ENCODE results near the gene TXNL4A. TPM values are rescaled to one million over a fixed set of nuclear protein-coding genes. Genes with fewer than 3 reads are reported as not detected.

The TXNL4A gene
- total and polyA plus RNA-seq, 12 donors = 26.5 to 148 (median 91.5) TPM

DNA sequence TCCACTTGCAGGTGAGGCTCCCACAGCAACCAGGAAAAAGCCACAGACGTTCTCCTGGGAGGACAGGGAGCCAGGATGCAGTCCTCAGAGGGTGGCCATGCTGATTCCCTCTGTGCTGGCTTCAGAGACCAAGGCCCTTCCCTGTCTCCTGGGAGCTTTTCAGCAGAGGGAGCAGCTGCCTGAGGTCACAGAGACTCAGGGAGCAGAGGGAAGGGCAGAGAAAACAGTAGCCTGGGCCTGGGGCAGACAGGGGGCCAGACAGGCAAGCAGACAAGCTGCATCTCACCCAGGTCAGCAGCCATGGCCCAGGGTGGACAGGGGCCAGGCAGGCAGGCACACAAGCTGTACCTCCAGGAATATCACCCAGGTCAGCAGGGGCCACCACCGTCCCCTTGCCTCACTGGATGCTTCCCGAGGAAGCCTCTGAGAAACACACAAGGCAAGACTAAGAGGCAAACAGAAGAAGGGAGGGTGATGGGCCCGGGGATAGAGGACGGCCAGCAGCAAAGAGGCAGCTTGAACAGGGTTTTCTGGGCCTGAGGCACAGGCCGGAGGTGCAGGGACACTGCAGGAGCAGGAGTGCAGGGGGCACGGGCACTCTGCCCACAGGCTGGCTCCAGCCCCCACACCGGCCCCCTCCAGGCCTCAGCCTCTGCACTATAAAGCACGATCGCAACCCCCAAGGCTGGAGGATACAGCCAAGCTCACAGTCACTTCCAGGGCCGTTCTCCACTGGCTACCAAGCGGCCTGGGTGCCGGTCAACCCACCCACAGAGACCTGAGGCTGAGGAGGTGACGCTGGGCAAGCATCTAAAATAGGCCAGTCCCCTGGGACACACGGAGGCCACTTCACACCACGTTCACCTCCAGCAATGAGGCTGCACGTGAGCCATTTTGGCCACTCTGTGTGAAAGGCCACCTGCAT, 43.0 kb downstream of the TXNL4A start:
- Histone ChIP-seq H3K9me3 (replicated peaks in 1 of 3) (no peaks in the 10 kb centered on the region), H3K27ac (peak overlapping the region in 1 of 5 donors; percentile 69), H3K27me3 (no peaks in the 10 kb centered on the region), H3K4me3 (no peak overlapping the region), H3K36me3 (replicated peaks in 1 of 2) (peaks cover 0 to 21% of the 10 kb centered on the region in 2 donors), H3K4me1 (replicated peaks in 1 of 2) (peaks cover 6 to 35% of the 10 kb centered on the region in 2 donors)
- intact Hi-C loops (cut with DNase I) = no loop called here
- peak in 3 of 7 donors; percentile 9 to 46 (median 17) for DNase-seq
- 77 to 83% (median 82%) methylated on average over 8 to 17 of the region's 17 CpGs for WGBS, 4 donors
- TF ChIP-seq POLR2A (IDR thresholded peaks at IDR 0.05) = no peak
- TF ChIP-seq, protein P1, sequence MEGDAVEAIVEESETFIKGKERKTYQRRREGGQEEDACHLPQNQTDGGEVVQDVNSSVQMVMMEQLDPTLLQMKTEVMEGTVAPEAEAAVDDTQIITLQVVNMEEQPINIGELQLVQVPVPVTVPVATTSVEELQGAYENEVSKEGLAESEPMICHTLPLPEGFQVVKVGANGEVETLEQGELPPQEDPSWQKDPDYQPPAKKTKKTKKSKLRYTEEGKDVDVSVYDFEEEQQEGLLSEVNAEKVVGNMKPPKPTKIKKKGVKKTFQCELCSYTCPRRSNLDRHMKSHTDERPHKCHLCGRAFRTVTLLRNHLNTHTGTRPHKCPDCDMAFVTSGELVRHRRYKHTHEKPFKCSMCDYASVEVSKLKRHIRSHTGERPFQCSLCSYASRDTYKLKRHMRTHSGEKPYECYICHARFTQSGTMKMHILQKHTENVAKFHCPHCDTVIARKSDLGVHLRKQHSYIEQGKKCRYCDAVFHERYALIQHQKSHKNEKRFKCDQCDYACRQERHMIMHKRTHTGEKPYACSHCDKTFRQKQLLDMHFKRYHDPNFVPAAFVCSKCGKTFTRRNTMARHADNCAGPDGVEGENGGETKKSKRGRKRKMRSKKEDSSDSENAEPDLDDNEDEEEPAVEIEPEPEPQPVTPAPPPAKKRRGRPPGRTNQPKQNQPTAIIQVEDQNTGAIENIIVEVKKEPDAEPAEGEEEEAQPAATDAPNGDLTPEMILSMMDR (IDR thresholded peaks at IDR 0.05) = no peak

DNA sequence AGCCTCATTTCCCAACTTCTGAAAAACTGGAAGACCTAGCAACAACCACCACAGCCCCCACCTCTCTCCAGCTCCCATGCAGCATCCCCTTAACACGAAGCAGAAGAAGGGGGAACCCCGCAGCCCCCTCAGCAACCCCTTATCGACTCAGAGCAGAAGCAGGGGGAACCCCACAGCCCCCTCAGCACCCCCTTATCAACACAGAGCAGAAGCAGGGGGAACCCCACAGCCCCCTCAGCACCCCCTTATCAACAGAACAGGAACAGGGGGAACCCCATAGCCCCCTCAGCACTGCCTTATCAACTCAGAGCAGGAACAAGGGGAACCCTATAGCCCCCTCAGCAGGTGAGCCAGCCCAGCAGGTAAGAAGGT, 43.6 kb downstream of the TXNL4A start:
- peak overlapping the region in 1 of 5 donors; percentile 69 for H3K27ac ChIP-seq
- DNase-seq = peak in 1 of 7 donors; percentile 17
- intact Hi-C loops (cut with DNase I) = no loop called here
- TF ChIP-seq POLR2A (IDR thresholded peaks at IDR 0.05) = no peak
- TF ChIP-seq, protein P1 (IDR thresholded peaks at IDR 0.05) = no peak
- H3K4me3 ChIP-seq = no peak overlapping the region
- no peaks in the 10 kb centered on the region for H3K9me3 ChIP-seq (replicated peaks in 1 of 3)
- H3K36me3 ChIP-seq (replicated peaks in 1 of 2) = peaks cover 0 to 21% of the 10 kb centered on the region in 2 donors
- 68 to 90% (median 76%) methylated on average over 3 of the region's 3 CpGs; no CpG with 5 or more reads in 1 of the 4 donors for WGBS, 4 donors
- peaks cover 6 to 29% of the 10 kb centered on the region in 2 donors for H3K4me1 ChIP-seq (replicated peaks in 1 of 2)
- no peaks in the 10 kb centered on the region for H3K27me3 ChIP-seq

DNA sequence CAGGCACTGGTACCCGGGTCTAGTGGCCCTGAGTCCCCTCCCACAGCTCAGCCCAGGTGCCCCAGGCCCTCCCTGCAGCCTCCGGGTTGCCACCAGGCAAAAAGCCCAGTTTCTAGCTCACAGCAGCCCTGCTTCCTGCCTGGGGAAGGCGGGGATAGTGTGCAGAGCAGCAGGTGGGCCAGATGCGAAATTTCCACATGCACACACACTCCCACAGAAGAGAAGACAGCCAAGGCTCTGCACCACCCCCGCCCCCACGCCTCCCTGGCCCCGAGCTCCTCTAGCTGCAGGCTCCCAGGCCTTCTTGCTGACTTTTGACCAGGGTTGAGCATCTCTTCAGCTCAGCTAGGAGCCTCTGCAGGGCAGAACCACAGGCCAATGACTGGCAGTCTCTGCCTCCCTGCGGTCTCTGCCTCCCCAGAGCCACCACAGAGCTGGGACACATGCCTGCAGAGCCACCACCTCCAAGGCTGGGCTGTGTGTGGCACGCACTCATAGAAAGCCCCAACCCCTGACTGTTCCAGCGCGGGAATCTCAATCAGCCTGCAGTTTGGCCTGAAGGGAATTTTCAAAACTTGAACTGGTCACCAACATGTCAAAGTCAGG, 44.1 kb downstream of the TXNL4A start:
- intact Hi-C loops (cut with DNase I) = no loop called here
- no peaks in the 10 kb centered on the region for H3K27me3 ChIP-seq
- H3K4me1 ChIP-seq (replicated peaks in 1 of 2) = peaks cover 3 to 24% of the 10 kb centered on the region in 2 donors
- H3K4me3 ChIP-seq = no peak overlapping the region
- H3K27ac ChIP-seq = peak overlapping the region in 1 of 5 donors; percentile 69
- no peaks in the 10 kb centered on the region for H3K9me3 ChIP-seq (replicated peaks in 1 of 3)
- no peak for TF ChIP-seq POLR2A (IDR thresholded peaks at IDR 0.05)
- TF ChIP-seq, protein P1 (IDR thresholded peaks at IDR 0.05) = no peak
- 60 to 78% (median 73%) methylated on average over 2 to 11 of the region's 11 CpGs for WGBS, 4 donors
- peaks cover 0 to 21% of the 10 kb centered on the region in 2 donors for H3K36me3 ChIP-seq (replicated peaks in 1 of 2)
- DNase-seq = peak in 3 of 7 donors; percentile 16 to 46 (median 17)

DNA sequence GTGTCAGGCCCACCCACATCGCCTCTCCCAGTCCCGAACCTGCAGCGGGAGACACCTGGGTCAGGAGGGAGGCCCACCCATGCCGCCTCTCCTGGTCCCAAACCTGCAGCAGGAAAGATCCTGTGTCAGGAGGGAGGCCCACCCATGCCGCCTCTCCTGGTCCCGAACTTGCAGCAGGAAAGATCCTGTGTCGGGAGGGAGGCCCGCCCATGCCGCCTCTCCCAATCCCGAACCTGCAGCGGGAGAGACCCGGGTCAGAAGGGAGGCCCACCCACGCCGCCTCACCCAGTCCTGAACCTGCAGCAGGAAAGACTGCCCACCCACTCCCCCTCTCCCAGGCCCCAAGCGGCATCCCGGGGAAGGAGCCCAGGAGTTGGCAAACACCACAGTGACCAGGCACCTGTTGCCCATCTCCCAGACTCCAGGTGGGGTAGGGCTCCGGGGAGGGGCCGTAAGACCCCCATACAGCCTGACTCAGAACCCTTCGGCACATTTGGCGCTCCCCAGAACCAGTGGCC, 44.7 kb downstream of the TXNL4A start:
- WGBS, 4 donors = 92 to 100% (median 95%) methylated on average over 7 to 20 of the region's 20 CpGs
- Histone ChIP-seq H3K4me1 (replicated peaks in 1 of 2) (peaks cover 0 to 18% of the 10 kb centered on the region in 2 donors), H3K27ac (peak overlapping the region in 1 of 5 donors; percentile 69), H3K9me3 (replicated peaks in 1 of 3) (no peaks in the 10 kb centered on the region), H3K27me3 (no peaks in the 10 kb centered on the region), H3K4me3 (no peak overlapping the region), H3K36me3 (replicated peaks in 1 of 2) (peaks cover 0 to 21% of the 10 kb centered on the region in 2 donors)
- intact Hi-C loops (cut with DNase I) = no loop called here
- no peak for TF ChIP-seq POLR2A (IDR thresholded peaks at IDR 0.05)
- TF ChIP-seq, protein P1 (IDR thresholded peaks at IDR 0.05) = no peak
- peak in 3 of 7 donors; percentile 11 to 42 (median 17) for DNase-seq
